Activated T-helper 1 cell treated with anti-CD3 and anti-CD28 coated beads, Interleukin-2, amount 50 U/mL, for 16 hours (primary cell): ENCODE measurements around the gene ALK.

Source experiments
- DNase-seq, 2 donors: peaks; one replicate each; pipeline ENCODE4 v3.0.0-alpha.2; 2020; ENCODE audit warnings: low read depth in 1 of 2, low spot score in 1 of 2

Gene ALK

DNA sequence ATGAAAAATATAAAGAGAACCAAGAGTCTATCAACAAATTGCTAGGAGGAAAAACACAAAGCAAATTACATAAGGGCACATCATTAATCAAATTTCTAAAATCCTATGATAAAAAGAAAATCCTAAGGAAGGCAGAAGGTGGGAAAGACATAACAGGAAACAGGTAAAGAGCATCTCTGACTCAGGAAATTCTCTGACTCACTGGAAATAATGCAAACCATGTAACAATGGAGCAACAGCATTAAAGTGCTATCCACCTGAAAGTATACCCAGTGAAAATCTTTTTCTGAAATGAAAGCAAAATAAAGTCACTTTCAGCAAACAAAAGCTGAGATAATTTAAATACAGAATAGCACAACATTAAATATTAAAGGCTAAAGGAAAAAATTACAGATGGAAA lies 10.9 kb downstream of the ALK start:
- no peak for DNase-seq

DNA sequence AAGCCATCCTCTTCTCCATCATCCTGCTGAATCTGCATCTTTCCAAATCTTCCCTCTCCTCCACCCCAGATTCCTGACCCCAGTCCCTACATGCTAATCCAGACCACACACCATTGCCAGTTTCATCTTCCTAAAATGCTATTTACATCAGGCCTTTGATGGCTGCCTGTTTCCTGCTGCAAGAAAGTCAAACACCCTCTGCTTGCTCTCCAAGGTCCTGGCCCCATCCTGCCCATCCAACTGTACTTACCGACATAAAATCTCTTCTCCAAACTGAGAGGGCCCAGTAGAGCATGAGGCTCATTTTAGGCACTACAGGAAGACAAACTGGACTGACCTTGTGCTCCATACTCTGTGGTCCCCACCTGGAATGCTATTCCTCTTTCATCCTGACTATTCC lies 19.0 kb downstream of the ALK start:
- DNase-seq = no peak

DNA sequence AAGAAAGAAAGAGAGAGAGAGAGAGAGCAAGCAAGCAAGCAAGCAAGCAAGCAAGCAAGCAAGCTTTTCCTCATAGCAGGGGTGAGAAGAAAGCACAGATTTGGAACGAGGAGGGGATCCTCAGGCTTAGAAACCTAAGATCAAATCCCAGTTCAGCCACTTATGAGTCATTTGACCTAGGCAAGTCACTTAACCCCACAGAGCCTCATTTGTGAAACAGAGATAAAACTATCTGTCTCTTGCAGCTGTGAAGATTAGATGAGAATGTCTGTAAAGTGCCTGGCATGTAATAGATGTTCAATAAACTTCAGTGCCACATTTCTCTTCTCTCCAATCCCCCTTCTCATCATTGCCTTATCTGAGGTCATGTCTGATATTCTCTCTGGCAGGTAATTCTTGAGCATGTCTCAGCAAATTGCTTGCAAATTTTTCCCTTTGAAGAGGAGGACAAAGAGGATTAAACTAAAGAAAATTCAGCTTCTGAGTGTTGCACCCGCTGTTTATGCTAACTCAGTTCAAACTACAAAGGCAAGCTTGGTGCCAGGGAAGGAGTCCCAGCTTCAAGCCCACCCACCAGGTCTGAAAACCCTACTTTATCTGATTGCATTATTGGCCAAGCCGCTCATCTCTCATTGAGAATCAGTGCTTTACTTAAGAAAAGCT lies 20.3 kb downstream of the ALK start:
- no peak for DNase-seq

DNA sequence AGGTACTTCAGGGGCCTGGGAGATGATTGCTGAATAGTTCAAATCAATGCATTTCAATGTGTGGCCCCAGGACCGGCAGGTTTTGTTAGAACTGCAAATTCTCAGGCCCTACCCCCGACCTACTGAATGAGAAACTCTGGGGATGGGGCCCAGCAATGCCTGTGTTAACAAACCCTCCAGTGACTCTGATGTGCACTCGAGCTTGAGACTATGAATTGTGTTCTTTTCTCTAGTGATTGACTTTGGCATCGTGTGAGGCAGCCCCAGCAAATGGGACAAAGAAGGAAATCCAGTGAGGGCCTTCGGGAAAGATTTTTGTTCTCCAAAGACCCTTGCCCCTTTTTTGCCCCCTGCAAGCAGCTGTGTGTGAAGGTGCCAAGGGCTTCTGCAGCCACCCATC lies 22.4 kb downstream of the ALK start:
- no peak for DNase-seq

DNA sequence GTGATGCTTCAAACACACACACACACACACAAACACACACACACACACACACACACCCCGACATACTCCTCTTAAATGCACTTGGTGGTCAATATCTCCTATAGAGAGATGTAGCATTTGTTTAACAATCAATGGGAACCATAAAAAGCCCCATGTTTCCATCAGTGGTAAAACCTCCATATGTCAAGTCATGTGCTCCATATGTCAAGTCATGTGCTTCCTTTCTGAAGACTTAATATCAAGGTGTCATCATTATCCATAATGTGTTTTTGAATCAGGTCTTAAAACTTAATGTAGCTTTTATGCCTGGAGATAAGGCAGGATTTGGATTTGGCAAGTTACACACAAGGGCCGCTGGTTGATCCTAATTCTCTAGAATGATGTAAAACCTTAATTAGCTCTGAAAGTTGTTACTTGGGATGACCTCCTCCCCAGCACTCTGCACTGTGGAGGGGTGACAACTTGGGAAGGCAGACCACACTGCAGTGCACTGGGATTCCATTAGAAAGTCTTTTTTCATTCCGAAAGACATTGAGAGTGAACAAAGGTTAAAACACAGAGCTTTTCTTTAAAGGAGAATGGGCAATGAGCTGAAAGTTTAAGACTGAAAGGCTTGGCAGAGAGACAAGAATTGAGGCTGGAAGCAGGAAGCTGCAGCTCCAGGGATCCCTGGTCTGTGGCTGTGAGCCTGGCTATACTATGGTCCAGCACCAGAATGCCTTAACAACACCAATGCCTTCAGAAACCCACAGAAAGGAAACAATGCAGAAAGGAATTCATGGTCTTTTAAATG lies 26.4 kb downstream of the ALK start:
- DNase-seq = no peak

DNA sequence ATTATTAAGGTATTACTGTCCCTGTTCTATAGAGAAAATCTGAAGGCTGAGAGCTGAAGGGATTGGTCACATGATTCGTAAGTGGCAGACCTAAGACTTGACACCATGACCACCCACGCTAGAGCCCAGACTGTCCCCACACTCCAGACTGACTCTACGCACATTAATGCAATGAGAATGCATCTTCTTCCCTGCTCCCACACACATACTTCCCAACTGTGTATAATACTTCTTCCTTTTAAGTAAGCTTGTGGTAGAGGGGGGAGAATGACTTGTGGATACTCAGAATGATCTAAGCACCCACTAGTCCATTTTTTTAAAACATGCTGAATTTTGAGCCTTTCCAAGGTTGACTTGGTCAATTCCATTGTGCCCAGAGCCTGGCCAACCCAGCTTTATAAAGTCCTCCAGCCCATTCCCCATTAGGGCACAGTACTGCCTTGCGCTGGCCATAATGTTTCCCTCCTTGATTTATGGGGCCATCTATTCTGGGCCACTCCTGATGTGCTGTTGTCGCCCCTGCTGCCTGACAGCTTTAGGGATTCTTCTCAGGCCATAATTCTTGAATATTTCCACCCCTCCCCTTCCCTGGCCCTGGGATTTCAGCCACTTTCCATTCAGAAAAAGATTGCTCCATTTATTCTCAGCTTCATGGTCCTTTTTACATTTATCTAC lies 28.7 kb downstream of the ALK start:
- no peak for DNase-seq

DNA sequence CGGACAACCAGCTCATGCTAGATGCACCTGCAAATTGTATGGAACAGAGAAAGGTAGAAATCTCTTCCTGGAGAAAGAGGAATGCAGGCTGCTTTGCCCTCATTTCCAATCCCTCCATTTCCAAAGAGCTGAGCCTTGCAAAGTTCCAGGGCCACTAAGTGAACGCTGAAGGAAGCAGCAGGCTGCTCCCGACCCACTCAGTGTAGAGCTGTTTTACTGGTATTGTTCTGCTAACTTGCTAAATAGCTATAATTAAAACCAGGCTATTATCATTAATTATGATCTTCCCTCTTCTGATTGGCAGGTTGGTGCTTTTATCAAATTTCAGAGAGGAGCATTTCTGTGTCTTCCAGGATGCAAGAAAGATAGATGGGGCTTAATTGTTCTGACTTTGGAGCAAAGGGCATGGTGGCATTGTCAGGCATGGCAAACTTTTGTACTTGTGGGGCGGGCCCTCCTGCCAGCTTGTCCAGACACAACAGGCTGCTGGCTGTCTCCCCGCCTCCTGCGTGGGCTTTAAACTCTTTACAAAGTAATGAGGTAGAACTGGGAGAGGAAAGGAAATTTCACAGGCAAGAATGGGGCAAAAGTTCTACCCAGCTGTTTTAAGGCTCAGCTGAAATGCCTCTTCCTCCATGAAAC lies 40.2 kb downstream of the ALK start:
- no peak for DNase-seq

DNA sequence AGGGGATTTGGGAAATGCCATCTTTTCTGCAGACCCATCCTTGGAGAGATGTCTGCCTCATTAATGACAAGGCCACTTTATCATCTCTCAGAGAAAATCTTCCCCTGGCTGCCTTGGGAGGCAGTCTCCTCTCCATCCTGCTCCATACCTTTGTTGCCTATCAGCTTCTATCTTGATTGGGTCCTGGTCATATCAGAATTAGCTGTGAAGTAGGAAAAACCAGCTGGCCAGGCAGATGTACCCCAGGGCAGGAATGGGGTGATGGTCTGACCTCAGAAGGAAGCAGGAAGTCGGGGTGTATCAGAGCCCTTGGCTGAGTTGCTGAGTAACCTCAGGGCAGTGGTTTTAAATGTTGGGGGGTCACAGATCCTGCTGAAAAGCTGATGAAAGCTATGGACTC lies 41.3 kb downstream of the ALK start:
- DNase-seq = no peak

DNA sequence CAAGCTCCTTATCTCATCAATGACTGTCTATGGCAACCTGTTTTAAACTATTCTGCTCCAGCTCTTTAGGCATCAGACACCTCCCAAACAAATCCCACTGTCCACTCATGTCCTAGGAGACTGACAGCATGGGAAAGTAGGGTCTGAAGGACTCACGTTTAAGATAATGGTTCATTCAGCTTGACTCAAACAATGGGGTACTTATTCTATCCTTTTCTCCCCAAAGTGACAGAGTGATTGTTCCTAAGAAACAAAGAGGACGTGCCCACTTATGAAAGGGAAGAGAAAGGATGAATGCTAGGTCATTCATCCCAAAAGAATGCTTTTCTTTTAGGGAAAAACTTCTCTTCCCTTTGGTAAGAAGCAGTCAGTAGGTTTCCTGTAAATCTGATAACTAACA lies 41.9 kb downstream of the ALK start:
- DNase-seq = no peak

DNA sequence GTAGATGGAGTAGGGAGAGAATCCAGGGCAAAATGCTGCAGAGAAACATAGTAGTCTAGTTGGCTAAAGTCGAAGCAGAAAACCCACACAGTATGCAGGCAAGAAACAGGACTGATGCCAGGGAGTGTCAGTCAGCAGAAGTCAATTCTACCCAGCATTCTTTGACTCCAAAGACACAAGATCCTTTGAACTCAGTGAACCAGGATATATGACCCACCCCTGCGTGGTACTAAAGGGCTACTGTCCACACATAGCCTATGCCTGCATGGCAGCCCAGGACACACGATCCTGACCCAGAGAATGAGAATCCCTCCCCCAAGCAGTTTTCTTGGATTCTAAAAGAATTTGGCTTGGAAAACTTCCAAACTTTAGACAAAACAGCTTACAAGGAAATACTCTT lies 42.5 kb downstream of the ALK start:
- DNase-seq = no peak

DNA sequence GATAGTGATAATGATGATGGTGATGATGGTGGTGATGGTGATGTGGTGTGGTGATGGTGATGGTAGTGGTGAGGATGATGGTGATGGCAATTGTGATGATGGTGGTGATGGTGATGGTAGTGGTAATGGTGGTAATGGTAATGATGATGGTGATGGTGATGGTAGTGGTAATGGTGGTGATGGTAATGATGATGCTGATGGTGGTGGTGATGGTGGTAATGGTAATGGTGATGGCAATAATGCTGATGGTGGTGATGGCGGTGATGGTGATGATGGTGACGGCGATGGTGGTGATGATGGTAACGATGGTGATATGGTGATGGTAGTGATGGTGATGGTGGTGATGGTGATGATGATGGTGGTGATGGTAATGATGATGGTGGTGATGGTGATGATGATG lies 45.0 kb downstream of the ALK start:
- DNase-seq = no peak

DNA sequence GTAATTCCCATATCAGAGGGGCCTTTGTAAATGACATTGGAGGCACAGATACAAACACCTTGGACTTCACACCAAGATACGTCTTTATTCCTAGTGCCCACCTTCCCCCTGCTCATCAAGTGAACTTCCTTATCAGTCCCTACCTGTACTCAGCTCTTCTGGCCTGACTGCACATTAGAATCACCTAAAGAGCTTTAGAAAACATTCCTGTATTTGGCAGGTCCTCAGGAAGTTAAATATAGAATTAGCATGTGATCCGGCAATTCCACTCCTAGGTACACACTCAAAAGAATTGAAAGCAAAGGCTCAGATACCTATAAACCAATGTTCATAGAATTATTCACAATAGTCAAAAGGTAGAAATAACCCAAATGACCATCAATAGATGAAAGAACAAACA lies 46.6 kb downstream of the ALK start:
- no peak for DNase-seq

DNA sequence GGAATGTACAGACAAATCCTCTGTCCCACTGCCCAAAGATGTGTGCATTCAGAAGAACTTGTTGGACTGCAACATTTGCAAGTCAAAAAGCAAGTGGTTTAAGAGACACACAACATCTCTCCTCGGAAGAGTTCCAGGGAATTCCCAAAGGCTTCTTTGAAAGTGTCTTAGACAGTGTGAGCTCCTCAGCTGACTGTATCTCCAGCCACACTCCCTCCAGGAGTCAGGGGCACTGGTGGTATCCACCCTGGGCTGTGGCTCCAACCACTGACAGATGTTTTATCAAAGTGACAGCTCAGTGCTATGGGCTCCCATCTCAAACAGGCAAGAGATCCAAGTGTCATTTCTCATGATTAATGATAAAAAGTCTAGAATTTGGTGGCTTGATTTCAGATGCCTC lies 48.5 kb downstream of the ALK start:
- DNase-seq = no peak

DNA sequence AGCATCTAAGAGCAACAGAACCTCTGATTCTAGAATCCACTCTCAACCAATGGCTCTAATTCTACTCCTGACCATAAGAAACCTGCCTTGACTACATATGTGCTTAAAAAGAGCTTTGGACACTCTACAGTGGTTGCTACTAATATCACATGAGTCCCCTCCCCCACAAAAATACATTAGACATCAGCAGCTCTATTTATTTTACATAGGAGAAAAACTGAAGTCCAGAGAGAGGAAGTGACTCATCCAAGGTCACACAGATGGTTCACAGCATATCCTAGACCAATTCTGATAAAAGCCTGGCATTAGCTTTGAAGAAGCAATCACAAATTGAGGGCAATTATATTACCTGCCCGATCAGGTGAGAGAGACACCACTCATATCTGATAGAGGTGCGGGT lies 49.8 kb downstream of the ALK start:
- no peak for DNase-seq

DNA sequence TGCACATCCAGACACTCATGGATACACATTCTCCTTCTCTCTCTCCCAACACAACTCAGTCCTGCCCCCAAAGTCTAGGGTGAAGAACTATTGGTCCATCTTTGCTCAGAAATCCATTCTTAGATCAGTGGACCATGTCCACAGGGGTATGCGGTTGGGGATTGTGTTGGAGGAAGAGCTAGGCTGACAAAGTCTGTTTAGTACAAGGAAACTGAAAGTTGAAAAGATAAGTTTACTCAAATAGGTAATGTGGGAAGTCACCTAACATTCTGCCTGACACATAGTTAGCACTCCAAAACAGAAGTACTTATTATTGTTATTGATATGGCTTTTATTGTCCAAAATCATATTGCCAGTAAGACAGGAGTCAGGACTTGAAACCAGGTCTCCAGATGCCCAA lies 55.9 kb downstream of the ALK start:
- no peak for DNase-seq

DNA sequence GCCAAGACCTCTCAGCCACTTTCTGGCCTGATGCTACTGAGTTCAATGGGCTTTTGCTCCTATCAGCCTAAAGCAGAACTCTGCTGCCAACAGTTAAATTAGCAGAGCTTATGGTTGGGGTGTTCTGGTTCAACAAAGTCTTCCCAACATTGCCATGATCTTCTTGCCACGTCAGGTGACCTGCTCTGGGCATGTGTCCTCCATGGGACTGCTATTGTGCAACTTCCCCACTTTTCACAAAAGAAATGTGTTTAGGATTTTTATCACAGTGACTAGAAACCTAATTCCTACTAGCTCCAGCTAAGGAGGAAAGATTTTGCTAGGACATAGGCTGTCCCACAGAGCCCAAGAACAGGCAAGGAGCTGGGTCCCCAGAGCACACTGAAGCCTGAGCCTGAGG lies 56.4 kb downstream of the ALK start:
- DNase-seq = no peak

DNA sequence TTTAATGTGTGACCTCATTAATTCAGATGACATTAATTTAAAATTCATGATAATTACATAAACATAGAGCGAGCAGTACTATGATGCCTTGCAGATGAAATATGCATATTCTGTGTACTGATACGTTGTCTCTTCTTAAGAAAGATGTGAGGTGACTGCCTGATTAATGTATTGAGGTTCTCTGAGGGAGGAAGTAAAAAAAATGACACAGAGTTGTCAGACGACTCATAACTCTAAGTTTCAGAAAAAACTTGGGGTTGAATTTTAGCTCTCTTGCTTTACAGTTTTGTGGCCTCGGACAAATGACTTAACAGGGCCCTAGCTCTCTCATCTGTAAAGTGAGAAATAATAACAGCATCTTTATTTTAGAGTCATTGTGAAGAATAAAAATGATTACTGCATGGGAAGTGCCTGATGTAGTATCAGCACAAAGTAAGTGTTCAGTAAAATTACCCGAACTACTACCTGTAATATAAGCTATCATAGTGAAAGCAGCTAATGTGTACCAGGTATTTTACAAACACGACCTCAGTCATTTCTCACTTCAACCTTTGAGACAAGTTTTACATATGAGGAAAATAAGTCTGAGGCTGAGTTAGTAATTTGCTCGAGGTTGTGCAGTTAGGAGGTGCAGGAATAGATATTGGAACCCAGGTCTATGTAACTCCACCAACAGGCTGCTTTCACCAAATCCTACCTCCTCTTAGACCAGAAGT lies 65.3 kb downstream of the ALK start:
- no peak for DNase-seq

DNA sequence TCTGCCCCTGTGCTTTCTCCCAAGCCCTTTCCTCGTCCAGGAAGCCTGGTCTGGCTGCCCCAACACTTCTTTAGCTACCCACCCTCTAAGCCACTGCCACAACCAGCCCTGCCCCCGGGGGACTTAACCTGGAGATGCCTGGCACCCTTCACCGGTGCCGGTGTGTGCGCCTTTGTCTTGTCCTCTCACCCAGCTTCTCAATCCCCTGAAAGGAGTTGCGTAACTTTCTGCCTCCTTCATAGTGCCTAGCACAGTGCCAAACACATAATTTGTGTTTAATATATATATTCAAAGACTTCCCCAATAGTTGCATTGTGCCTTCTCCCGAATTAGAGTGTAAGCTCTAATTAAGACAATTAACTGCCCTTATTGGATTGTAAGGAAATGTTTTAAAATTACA lies 70.6 kb downstream of the ALK start:
- DNase-seq = no peak

DNA sequence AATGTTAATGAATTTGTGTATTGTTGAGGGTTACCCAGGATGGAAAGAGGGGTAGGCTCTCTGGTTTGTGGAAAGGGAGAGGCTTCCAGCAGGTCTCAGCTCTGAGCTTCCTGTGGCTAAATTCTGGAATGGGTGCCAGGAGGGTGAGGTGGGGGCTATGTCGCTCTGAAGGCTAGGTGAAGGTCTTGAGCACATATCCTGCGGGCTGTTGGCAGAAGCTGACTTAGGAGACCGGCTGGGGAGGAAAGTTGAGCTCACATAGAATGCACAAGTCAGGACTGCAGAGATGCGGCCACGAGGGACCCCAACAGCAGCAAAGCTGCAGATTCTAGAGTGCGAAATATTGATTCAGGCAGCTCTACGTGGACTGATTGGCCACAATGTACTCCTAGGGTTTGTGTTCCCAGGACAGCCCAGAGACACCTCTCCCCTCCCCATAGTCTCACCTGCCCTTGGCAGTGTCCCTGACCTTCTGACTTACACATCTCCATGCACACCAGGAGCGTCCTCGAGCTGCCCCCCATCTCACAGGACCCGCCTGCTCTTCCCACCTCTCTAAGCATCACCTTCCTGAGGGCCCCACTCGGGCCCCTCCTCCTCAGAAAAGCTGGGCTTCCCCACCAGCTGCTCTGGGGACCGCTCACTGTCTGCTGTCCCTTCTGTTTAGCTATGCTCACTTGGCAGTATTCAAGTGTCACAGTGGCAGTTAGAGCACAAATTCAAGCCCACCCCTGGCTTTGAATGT lies 72.6 kb downstream of the ALK start:
- no peak for DNase-seq

DNA sequence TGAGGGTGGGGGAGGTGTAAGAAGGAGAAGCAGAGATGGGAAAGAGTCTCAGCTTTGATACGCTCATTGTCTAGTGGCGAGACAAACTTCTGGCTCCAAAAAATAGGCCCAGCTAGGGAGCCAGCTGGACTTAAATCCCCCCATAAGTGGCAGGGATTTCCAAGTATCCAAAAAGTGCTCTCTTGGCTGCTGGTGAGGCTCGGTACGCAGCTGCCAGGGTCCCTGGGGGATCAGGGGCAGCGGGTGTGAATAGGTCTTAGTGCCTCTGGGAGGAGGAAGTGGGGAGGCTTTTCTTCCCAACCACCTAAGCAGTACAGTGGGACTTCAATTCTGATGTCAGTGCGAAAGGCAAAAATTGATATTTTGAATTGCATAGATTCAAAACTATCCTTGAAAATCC lies 73.5 kb downstream of the ALK start:
- no peak for DNase-seq
